NK-92 (cell line): ENCODE measurements around the gene ARID3B.
"Not testable (repeated sequence)": the region's sequence is repeated elsewhere in the genome, so short reads cannot be mapped to it uniquely, and the experiment has no call there.

Experiments used
- DNase-seq: peaks from one replicate; lab custom pipeline; 2025; ENCODE audit not compliant: unreplicated experiment; lab: John Stamatoyannopoulos, UW

ARID3B gene

DNA sequence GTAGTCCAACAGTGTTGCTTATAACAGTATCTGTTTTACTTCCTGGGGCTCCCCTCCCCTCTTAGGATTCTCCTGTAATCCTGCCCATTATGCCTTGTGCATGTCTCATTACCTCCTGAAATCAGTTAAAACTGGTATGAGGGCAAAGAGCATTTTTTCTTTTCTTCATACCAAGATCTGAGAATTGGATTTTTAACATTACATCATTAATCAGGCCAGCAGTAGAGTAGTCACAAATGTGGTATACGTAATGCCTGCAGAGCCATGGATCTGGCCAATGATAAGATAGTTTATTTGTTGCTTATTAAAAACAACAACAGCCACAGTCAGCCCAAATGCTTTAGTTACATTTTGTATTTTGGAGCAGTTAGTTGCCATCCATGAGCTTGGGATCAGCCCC is 23.2 kb downstream of the ARID3B start:
- DNase-seq: no peak

DNA sequence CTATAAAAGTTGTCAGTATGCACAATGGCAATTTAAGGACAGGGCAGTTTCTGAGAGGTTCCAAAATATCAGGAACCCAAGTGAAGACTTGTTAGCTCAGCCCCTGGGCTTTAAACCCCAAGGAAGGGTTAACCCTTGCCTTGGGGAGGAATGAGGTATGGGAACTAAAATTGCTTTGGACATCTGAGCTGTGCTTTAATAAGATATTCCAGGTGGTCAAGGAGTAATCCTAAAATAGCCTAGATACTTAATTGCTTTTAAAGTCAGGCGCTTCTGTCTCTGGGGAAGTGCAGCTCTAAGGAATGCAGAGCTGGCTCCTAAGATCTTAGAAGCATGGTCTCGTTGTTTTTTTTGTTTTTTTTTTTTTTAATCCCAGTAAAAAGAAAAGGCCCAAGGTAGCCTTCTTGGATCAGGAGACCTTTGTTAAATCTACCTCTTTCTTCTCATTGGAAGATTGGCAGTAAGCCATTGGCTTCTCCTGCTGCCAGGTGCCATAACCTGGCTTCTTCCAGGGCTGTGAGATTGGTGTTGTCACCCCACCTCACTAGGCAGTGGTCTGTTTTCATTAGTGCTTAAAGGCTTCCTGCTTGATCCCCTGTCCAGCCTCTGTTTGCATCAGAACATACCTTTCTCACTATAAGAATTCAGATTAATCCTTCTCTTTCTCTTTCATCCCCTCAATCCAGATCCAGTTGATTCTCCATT is 24.5 kb downstream of the ARID3B start:
- DNase-seq: no peak

DNA sequence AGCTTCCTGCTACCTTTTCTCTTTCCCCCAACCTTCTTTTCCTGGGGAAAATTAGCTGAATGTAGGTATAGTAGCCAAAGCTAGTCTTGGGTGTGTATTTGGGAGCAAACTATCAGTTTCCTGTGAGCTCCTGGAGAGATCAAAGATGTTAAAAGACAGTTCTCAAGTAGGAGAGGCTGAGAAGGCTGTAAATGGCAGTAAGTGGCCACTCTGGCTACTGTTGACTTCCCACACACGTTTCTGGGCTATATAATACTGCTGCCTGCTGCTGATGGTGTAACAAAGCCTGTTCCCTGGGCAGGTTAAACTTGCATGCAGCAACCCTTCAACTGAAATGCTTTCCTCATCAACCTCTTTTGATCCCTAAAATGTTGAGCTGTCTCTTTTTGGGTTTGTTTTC is 27.6 kb downstream of the ARID3B start:
- DNase-seq: no peak

DNA sequence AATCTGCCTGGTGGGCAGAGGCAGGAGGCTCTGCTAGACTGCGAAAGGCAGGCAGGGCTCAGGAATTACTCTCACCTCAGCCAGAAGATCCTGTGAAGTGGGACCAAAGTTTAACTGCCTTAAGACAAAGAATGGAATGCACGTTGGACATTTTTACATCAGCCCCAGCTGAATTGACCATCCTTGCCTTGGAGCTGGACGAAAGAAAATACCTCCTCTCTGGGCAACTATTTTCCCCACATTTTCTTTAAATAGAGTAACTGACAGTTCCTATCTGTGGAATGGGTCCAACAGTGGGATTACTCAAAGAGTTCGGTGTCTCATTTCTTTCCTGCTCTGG is 28.7 kb downstream of the ARID3B start:
- no peak for DNase-seq

DNA sequence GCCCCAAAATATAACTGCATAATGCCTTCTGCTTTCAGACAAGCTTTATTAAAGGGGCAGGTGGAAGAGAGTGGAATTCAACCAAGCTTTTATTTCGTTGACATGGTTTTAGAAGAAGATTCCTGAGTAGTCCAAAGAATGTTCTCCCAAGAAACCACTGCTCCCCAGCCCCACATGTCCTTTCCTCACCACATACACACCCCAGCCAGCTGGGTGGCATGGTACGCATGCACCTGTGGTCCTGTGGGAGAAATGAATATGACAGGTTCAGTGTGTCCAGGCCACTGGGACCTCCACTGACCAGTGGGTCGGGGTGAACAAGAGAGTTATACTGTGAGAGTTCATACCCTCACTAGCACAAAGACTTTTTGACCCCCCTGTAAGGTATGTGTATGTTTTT is 30.2 kb downstream of the ARID3B start:
- no peak for DNase-seq

DNA sequence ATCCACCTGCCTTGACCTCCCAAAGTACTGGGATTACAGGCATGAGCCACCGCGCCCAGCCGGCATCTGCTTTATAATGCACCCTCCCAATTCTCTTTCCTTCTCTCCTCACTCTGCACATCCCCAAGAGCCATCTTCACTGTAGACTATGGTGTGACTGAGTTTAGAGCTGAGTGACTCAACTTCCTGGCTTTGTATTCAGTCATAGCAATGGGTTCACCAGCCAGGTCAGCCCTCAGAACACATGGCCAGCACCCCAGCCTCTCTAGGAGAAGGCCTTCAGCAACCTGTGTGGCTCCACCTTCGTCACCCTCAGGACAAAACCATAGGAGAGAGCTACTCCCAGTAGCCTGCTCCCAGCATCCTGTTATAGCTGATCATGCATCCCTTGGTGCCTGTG is 33.0 kb downstream of the ARID3B start:
- no peak for DNase-seq

DNA sequence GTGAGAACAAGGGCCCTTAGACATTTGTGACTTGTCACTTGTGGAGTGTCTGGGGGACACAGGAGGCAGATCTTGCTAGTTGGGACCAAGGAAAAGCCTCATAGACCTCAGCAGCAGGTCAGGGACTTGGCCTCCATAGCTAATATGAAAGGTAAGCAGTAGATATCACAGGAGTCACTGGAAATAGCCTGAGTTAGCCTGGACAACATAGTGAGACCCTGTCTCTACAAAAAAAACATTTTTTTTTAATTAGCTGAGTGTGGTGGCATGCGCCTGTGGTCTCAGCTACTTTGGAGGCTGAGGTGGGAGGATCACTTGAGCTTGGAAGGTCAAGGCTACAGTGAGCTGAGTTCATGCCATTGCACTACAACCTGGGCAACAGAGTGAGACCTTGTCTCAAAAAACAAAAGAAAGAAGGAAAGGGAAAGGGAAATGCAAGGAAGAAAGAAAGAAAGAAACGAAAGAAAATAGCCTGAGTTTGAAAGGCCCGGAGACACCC is 37.5 kb downstream of the ARID3B start:
- DNase-seq: no peak

DNA sequence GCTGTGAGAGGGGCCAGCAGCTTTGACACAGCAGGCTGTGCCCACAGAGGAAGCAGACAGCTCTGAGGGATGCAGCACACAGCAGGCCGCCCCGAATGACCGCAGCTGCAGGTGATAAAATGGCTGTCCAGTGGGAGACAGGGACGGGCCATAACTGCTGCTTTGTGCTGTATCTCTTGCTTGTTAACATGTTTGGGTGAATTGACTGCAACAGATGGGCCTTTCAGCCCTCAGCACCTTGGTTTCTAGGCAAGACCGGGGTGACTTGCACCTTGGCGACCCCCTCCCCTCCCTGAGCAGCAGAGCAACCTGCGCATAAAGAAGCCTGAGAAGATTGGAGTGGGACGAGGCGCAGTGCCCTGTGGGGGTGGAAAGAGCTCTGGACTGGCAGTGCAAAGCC is 38.0 kb downstream of the ARID3B start:
- DNase-seq: no peak

DNA sequence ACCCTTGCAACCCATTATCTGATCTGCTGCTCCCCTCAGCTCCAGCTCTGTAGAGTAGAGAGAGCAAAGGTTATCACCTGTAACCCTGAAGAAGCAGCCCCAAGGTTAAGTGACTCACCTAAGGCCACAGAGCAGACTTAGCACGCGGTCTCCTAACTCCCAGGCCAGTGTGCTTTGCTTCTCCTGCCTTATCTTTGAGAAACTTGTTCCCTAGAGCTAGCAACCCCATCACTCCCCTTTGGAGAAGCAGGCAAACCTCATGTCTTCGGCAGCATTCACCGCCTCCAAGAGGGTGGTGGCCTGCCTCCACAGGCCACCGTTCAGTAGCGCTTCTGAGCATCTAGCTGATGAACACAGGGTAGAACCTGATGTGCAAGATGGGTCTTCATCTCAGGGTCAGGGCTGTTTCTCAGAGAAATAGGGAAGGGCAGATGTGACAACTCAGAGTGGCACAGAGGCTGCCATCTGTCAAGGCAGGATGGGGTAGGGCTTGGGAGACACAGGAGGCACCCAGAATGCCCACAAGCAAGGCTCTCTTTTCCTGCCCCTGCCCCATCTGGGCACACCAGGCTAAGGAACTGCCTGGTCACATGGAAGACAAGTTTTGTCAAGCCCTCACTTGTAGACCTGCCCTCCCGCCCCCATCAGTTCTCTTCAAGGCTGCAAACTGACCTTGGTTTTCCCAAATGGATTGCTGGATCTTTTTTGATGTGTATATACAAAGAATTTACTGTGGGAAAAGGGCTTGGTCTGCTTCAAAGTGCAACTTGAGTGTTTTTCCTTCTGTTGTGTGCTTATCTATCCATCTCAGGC is 39.7 kb downstream of the ARID3B start:
- DNase-seq: no peak

DNA sequence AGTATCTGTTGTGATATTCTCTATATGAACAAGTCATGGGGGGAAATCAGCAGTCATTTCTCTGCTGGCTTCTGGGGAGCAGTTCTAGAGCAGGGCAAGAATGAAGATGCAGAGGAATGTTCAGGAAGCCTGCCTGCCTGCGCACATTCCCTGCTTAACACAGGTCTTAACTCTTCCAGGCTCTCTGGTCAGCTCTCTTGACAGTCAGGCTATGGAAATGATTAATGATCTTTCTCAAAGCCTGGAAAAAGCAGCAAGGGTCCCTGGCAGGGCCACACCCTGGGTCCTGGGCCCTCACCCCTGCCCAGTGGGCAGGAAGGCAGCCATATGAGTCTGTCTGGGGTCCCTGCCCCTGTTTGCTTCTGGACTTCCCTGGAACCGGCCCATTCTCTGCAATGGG is 43.2 kb downstream of the ARID3B start:
- no peak for DNase-seq

DNA sequence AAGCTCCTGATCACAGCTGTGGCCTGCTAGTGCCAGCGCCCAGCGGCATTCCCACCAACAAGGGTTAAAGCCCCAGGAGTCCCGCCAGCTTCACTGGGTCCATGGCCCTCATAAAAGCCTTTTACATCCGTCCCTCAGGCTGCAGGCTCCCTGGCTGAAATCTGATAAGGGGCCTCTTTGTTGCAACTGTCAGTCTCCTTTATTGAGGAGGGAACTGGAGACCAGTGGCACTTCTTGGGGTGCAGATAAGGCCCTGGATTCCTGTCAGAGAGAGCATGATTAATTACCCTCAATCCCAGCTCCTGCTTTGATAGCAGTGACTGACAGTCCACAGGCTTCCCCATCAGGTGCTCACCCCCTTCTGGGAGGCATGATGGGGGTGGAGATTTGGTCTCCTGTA is 43.8 kb downstream of the ARID3B start:
- DNase-seq: no peak

DNA sequence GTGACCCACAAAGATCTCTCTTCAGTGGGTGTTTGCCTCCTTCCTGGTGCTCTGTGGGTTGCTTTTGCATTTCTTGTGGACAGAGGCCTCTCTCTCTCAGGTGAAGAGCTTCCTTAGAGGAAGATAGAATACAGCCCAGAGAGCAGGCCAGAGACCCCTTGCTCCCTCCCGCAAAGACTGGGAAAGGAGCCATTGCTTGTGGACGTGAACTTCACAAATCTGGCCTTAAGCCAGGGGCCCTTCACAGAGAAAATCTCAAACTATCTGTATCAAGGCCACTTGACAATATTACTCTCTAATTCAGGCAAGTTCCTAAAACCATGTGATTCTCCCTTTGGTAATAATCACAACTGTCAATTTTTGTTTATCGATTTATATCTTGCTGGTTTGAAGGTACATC is 44.2 kb downstream of the ARID3B start:
- no peak for DNase-seq

DNA sequence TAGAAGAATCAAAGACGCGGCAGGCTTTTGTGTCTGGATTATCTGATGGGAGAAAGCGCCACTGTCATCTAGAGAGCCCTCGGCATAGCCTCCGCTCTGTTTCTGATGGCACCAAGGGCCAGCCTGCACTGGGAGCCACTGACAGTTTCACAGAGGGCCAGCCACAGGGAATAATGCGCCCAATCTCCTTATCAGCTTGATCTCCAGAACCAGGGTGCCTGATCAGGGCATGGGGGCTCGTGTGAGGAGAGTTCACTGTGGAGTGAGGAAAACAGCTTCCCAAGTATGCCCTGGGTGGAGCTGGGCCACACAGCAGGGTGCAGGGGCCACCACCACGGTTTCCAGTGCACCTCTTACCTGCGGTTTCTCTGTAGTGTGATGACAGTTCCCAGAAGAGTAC is 44.8 kb downstream of the ARID3B start:
- DNase-seq: no peak

DNA sequence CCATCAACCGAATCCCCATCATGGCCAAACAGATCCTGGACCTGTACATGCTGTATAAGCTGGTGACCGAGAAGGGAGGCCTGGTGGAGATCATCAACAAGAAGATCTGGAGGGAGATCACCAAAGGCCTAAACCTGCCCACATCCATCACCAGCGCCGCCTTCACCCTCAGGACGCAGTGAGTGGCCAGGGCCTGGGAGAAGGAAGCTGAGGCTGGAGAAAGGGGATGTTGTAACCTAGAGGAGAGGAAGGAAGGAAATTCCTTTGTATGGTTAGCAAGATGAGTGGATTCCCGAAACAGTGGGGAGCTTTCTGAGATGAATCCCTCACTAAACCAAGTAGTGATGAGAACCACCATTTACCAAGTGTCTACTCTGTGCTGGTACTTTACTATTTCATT is 48.8 kb downstream of the ARID3B start:
- DNase-seq: no peak

DNA sequence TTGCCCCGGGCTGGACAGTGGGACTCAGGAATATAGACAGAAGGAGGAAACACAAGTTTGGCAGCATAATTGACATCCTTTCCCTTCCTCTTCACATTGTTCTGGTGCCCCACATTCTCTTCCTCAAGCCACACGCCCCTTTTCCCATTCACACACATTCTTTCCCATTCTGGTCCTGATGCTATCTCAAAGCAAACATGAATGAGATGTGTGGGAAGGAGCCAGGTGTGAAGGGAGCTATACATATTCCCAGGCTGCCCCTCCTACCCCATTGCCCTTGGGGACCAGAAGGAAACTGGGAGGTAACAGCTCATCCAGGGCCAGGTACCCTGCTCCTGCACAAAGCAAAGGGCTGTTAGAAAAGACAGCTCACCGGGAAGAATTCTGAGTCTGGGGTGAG is 51.2 kb downstream of the ARID3B start:
- DNase-seq: no peak

DNA sequence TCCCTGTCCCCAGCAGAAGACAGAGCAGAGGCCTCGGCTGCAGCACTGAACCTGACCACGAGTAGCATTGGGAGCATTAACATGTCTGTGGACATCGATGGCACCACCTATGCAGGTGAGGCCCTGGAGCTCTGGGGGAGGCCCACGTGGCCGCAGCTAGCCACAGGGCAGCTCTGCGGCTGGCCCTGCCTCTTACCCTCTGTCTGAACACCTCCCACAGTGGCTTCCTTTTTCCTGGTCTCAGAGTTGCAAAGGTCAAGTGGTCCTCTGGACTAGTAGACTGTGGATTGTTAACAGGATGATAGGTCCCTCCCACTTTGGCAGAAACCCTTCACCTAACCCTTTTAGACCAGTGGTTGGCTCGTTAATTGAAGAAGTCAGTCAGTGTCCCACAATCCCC is 52.1 kb downstream of the ARID3B start:
- no peak for DNase-seq

DNA sequence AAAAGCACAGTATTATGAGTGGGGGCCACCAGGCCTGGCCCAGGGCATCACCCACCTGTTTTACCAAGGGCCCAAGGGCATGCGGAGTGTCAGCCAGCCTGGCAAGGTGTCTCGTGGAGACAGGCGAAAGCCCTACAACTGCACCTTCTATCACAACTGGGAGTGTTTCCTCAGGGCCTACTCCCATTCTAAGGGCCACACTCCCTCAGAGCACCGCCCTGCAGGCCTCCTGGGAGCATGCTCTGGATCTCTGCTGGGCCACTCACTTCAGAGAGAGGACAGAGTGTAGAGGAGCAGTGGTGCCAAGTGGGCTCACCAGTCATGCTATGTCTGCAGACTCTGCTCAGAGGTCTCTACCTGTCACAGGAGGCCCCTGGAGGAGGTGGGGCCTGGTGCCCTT is 53.4 kb downstream of the ARID3B start:
- no peak for DNase-seq

DNA sequence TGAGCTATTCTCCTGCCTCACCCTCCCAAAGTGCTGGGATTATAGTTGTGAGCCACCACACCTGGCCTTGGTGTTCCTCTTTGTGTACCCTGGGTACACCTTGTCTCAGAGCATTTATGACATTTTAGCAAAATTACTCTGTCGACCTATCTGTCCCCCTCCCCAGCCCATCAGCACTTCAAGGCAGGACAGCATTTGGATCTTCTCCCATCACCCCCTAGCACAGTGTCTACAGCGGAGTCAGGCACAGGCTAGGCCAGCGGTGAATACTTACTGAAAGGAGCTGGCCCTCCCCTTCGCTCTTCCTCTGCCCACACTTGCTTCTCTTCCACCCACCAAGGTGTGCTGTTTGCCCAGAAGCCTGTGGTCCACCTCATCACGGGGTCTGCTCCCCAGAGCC is 54.3 kb downstream of the ARID3B start:
- no peak for DNase-seq

DNA sequence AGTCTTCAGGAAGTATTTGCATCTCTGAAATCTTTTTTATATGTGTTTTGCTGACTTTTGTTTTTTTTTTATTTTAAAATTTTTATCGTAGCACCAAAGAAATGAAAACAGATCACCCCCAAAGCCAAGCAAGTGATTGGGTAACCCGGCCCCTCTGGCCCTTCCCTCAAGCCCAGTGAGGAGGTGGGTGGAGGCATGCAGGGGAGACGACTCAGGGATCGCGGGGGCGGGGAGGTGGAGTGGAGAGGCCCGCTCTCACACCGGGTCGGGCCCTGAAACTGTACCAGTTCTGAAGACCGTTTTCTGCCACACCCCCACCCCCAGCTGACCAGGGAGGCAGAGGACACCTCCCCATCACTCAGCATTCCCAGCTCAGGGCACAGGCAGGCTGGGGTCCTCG is 55.7 kb downstream of the ARID3B start:
- not testable (repeated sequence) for DNase-seq

DNA sequence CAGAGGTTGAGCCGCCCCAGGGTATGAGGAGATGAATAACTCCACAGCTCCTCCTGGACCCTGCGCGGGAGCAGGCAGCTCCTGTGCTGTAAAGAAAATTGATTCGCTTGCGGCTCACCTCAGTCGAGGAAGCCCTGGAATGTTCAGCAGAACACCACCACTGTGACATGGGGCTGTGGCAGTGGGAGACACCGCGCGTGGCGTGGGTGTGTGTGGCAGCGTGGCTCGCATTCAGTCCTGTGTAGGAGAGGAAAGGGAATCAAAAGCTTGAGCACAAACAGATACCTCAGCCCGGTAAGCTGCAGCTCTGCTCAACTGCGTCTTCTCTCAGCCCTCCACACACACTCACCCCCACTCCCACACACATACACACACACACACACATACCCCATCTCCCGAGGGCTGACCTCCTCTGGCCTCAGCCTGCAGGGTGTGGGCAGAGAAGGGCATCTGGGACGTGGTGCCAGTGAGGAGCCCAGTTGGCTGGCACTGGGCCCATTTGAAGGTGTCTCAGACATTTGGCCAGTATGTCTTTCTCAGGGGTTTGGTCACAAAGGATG is 56.2 kb downstream of the ARID3B start:
- not testable (repeated sequence) for DNase-seq

DNA sequence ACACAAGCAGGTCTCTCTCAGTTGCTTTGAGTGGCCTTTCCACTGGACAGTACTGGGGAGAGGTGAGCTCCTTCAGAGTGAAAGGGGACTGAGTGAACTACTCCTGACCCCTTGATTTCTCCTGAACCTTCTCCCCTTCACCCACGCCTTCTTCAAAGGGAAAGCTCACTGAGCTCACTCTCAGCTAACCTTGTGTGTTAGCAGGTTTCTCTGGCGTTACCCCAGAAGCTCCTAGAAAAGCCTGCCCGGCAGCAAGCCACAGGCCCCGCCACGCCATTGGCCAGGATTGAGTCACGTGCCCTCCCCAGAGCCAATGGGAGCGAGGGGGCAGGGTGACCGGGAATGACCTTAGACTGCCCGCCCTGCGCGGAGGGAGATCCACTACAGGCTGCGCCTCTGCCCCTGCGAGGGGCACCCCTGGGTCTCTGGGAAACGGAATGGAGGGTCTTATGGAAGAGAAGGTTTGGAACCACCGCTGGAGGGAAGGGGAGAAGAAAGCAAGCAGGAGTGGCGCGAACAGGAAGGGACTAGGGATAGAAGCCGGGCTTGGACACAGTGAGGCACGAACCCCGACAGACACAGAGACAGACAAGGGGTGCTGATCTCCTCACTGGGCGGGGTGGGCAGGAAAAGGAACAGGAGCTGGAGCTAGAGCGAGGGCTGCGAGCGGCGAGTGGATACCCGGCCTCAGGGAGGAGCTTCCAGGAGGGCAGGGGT is 57.3 kb downstream of the ARID3B start:
- peak; percentile 50 for DNase-seq

DNA sequence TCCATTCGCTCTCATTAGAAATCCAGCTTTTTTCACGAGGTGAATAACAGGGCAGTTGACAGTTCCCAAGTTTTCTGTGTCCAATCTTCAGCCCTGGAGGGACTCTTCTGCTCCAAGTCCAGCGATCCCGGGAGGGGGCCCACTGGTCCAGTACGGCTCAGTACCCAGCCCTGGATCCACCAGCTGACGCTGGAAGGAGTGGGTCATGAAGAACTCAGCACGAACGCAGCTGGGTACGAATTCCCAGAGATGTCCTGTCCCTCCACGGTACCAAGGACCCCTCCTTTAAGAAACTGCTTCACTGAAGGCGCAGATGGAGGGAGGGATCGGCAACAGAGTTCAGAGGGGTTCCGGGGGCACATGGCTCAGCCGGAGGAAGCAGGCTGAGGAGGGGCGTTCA is 58.1 kb downstream of the ARID3B start:
- no peak for DNase-seq
